K562 (cell line): ENCODE measurements around the gene PDE6G. TPM values are rescaled to one million over a fixed set of nuclear protein-coding genes. Genes with fewer than 3 reads are reported as not detected.

ENCODE experiments used
- HDAC1 ChIP-seq, 2 experiments: fragments of 450-650 bp; IDR thresholded peaks; 2 replicates each; pipeline ENCODE4 v1.6.1; 2016 to 2017; ENCODE audit warnings: inconsistent platforms in 1 of 2, mild to moderate bottlenecking in 1 of 2, moderate library complexity in 1 of 2
- KLF10 ChIP-seq: fragments of 250-450 bp; sonication (Bioruptor Pico); IDR thresholded peaks from 2 replicates; pipeline ENCODE4 v1.6.1; 2021; ENCODE audit warnings: matching md5 sums
- MAX ChIP-seq: sonication (generic); formaldehyde crosslinking; IDR thresholded peaks from 2 replicates; pipeline ENCODE4 v1.9.0; 2022; ENCODE audit warnings: mild to moderate bottlenecking, missing genetic modification reagents
- RAD21 ChIP-seq, 2 experiments: fragments of 250-450 bp in 1 of 2; fragments of 450-650 bp in 1 of 2; sonication (Bioruptor Pico) in 1 of 2; formaldehyde crosslinking in 1 of 2; IDR thresholded peaks in 1 of 2; conservative IDR thresholded peaks in 1 of 2; 2 replicates each; pipeline versions ENCODE4 v1.4.0 to v1.8.0; 2020 to 2022; ENCODE audit warnings: mild to moderate bottlenecking in 2 of 2, moderate library complexity in 1 of 2
- SIN3B ChIP-seq: fragments of 450-650 bp; IDR thresholded peaks from 2 replicates; pipeline ENCODE4 v1.6.1; 2017; ENCODE audit warnings: low read depth, mild to moderate bottlenecking, moderate library complexity
- ZC3H11A ChIP-seq: IDR thresholded peaks from 2 replicates; pipeline ENCODE4 v1.6.1; 2012; ENCODE audit warnings: low read depth, low read length, improper control_type of control experiment
- polyA plus RNA-seq, 8 experiments: library from polyadenylated mRNA; depleted of rRNA in 4 of 8; stranded (reverse) in 5 of 8; unstranded in 3 of 8; fragments of >200 nt; fragmentation: Nextera tagmentation in 2 of 8; fragmentation: Illumina TruSeq in 1 of 8; extraction: Ambion mirVana in 2 of 8; extraction: Trizol in 1 of 8; gene quantifications; 2 replicates each; pipeline versions ENCODE4 v1.2.1 to v1.2.3, GENCODE V29; 2011 to 2014; ENCODE audit warnings: inconsistent platforms in 1 of 8, missing spikeins in 1 of 8
- total RNA-seq, 7 experiments: library from RNA; depleted of rRNA in 6 of 7; stranded (reverse); fragments of >200 nt in 6 of 7; fragmentation: Illumina TruSeq in 2 of 7; extraction: Trizol in 2 of 7; gene quantifications; 2 replicates each; pipeline versions ENCODE4 v1.2.1 to v1.2.3, GENCODE V29; 2011 to 2021; ENCODE audit warnings: low replicate concordance in 1 of 7
- TF ChIP-seq, protein P1 (sequence below), 2 experiments: fragments of 450-650 bp in 1 of 2; sonication (generic) in 1 of 2; formaldehyde crosslinking in 1 of 2; IDR thresholded peaks; 2 replicates each; pipeline versions ENCODE4 v1.7.1 to v1.9.0; 2016 to 2022; ENCODE audit warnings: inconsistent platforms in 1 of 2, mild to moderate bottlenecking in 1 of 2, missing genetic modification reagents in 1 of 2
- TF ChIP-seq, protein P2 (sequence below): sonication (generic); formaldehyde crosslinking; IDR thresholded peaks from 2 replicates; pipeline ENCODE4 v1.8.1; 2023; ENCODE audit warnings: mild to moderate bottlenecking, missing genetic modification reagents, moderate library complexity
- TF ChIP-seq, protein P3 (sequence below): fragments of 200-800 bp; sonication (Bioruptor generic); IDR thresholded peaks from 2 replicates; pipeline ENCODE4 v1.6.1; 2016; ENCODE audit warnings: missing genetic modification characterization, missing compliant biosample characterization

The PDE6G gene
- total and polyA plus RNA-seq, 9 of the 15 experiments (the other 6 are each of a cell fraction or from before 2014, with no cell fraction given) = 0.14 to 0.59 TPM; not detected in 7

DNA sequence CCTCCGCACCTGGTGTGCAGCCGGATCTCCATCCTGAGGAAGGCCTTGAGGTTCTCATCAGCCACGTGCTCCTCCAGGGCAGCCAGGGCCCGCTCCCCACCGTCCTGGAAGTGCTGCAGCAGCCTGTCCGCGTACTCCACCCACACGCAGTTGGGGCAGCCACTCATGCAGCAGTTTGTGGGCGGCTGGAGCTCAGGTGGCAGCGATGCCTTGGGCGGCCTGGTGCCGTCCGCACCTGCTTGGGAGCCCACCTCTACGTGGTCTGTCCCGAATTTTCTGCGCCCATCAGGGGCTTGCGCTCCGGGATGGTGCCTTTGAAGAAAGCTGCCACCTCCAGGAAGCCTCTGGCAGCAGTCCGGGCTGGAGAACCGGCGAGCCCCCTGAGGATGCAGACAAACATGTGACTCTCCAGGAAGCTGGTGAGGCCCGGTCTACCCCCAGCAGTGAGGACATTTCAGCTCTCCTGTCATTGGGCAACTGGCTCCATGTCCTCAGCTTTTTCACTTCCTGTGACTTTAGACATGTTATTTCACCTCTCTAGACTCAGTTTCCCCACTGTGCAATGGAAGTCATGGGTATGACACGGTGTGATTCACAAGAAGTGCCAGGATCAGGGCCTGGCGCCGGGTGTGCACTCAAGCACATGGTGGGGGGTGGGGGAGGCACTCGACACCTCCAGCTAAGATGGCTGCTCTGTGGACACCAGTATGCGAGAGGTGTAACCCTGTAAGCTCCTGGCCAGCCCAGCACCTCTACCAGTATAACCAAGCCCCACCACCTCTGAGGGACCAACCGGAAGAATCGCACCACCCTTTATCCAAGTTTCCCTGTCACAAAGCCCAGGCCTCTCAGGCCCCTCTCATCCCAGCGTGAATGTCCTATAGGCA is 9.1 kb upstream of the PDE6G start (continued):
- TF ChIP-seq MAX (CRISPR knock-in tag) (peak; percentile 95), RAD21 (CRISPR knock-in tag; conservative IDR thresholded peaks at IDR 0.05 in 1 of 2, IDR thresholded peaks at IDR 0.05 in 1 of 2) (no peak), SIN3B (no peak), HDAC1 (IDR thresholded peaks at IDR 0.05) (peak in 1 of 2 experiments; percentile 10; a peak in 1 of 4 replicates), ZC3H11A (no peak), KLF10 (CRISPR knock-in tag) (no peak)
- TF ChIP-seq, protein P1, sequence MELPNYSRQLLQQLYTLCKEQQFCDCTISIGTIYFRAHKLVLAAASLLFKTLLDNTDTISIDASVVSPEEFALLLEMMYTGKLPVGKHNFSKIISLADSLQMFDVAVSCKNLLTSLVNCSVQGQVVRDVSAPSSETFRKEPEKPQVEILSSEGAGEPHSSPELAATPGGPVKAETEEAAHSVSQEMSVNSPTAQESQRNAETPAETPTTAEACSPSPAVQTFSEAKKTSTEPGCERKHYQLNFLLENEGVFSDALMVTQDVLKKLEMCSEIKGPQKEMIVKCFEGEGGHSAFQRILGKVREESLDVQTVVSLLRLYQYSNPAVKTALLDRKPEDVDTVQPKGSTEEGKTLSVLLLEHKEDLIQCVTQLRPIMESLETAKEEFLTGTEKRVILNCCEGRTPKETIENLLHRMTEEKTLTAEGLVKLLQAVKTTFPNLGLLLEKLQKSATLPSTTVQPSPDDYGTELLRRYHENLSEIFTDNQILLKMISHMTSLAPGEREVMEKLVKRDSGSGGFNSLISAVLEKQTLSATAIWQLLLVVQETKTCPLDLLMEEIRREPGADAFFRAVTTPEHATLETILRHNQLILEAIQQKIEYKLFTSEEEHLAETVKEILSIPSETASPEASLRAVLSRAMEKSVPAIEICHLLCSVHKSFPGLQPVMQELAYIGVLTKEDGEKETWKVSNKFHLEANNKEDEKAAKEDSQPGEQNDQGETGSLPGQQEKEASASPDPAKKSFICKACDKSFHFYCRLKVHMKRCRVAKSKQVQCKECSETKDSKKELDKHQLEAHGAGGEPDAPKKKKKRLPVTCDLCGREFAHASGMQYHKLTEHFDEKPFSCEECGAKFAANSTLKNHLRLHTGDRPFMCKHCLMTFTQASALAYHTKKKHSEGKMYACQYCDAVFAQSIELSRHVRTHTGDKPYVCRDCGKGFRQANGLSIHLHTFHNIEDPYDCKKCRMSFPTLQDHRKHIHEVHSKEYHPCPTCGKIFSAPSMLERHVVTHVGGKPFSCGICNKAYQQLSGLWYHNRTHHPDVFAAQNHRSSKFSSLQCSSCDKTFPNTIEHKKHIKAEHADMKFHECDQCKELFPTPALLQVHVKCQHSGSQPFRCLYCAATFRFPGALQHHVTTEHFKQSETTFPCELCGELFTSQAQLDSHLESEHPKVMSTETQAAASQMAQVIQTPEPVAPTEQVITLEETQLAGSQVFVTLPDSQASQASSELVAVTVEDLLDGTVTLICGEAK (IDR thresholded peaks at IDR 0.05) = no peak
- TF ChIP-seq, protein P1 (CRISPR knock-in tag; IDR thresholded peaks at IDR 0.05) = no peak
- TF ChIP-seq, protein P2, sequence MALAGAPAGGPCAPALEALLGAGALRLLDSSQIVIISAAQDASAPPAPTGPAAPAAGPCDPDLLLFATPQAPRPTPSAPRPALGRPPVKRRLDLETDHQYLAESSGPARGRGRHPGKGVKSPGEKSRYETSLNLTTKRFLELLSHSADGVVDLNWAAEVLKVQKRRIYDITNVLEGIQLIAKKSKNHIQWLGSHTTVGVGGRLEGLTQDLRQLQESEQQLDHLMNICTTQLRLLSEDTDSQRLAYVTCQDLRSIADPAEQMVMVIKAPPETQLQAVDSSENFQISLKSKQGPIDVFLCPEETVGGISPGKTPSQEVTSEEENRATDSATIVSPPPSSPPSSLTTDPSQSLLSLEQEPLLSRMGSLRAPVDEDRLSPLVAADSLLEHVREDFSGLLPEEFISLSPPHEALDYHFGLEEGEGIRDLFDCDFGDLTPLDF (CRISPR knock-in tag) = no peak
- TF ChIP-seq, protein P3, sequence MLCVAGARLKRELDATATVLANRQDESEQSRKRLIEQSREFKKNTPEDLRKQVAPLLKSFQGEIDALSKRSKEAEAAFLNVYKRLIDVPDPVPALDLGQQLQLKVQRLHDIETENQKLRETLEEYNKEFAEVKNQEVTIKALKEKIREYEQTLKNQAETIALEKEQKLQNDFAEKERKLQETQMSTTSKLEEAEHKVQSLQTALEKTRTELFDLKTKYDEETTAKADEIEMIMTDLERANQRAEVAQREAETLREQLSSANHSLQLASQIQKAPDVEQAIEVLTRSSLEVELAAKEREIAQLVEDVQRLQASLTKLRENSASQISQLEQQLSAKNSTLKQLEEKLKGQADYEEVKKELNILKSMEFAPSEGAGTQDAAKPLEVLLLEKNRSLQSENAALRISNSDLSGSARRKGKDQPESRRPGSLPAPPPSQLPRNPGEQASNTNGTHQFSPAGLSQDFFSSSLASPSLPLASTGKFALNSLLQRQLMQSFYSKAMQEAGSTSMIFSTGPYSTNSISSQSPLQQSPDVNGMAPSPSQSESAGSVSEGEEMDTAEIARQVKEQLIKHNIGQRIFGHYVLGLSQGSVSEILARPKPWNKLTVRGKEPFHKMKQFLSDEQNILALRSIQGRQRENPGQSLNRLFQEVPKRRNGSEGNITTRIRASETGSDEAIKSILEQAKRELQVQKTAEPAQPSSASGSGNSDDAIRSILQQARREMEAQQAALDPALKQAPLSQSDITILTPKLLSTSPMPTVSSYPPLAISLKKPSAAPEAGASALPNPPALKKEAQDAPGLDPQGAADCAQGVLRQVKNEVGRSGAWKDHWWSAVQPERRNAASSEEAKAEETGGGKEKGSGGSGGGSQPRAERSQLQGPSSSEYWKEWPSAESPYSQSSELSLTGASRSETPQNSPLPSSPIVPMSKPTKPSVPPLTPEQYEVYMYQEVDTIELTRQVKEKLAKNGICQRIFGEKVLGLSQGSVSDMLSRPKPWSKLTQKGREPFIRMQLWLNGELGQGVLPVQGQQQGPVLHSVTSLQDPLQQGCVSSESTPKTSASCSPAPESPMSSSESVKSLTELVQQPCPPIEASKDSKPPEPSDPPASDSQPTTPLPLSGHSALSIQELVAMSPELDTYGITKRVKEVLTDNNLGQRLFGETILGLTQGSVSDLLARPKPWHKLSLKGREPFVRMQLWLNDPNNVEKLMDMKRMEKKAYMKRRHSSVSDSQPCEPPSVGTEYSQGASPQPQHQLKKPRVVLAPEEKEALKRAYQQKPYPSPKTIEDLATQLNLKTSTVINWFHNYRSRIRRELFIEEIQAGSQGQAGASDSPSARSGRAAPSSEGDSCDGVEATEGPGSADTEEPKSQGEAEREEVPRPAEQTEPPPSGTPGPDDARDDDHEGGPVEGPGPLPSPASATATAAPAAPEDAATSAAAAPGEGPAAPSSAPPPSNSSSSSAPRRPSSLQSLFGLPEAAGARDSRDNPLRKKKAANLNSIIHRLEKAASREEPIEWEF = peak; percentile 92; the same call in 1 of the 2 replicates
